HFFc6 (cell line): ENCODE results near the gene RASA1. TPM values are rescaled to one million over a fixed set of nuclear protein-coding genes. Genes with fewer than 3 reads are reported as not detected.

Experiments used
- DNase-seq: peaks from one replicate; pipeline ENCODE4 v3.0.0-alpha.2; 2018
- H3K27ac Mint-ChIP-seq: 2 replicates; pipeline ENCODE4 v1.8.0; 2020; ENCODE audit warnings: mild to moderate bottlenecking, mixed read lengths
- H3K27me3 Mint-ChIP-seq: 2 replicates; pipeline ENCODE4 v1.8.0; 2021; ENCODE audit warnings: mild to moderate bottlenecking, moderate library complexity, mixed read lengths; ENCODE audit not compliant: insufficient read depth
- H3K36me3 Mint-ChIP-seq: 2 replicates; pipeline ENCODE4 v1.8.0; 2021; ENCODE audit warnings: low read depth, mixed read lengths
- H3K4me1 Mint-ChIP-seq: 2 replicates; pipeline ENCODE4 v1.8.0; 2020; ENCODE audit warnings: low read depth, mixed read lengths
- H3K4me3 Mint-ChIP-seq: 2 replicates; pipeline ENCODE4 v1.8.0; 2020; ENCODE audit warnings: mild to moderate bottlenecking, moderate library complexity, mixed read lengths
- H3K9me3 Mint-ChIP-seq: 2 replicates; pipeline ENCODE4 v1.8.0; 2020; ENCODE audit warnings: mild to moderate bottlenecking, mixed read lengths
- CTCF ChIP-seq: fragments of 200-600 bp; sonication (generic); IDR thresholded peaks from 2 replicates; pipeline ENCODE4 v1.5.0; 2021; ENCODE audit warnings: antibody characterized with exemption, mild to moderate bottlenecking
- total RNA-seq, 6 experiments: library from RNA; stranded (reverse); fragmentation: NEBNext Ultra II Directional; extraction: Animal tissue kit (Norgen Biotek cat#: 25700); gene quantifications; 2 replicates in 1 of 6; 3 replicates in 5 of 6; pipeline ENCODE4 v1.2.3, GENCODE V29; 2021

RASA1 gene
- total RNA-seq, 6 experiments from 2014 or later = 61.6 to 89.8 (median 64.9) TPM

GRCh38 chr5:87361031-87361445, 93.4 kb downstream of the RASA1 start:
- no peaks in the 10 kb centered on the region for H3K9me3 Mint-ChIP-seq
- peaks cover 16% of the 10 kb centered on the region; the same call in 1 of the 2 replicates for H3K4me1 Mint-ChIP-seq
- peaks cover 49% of the 10 kb centered on the region for H3K36me3 Mint-ChIP-seq
- TF ChIP-seq CTCF = no peak
- no peaks in the 10 kb centered on the region for H3K27me3 Mint-ChIP-seq
- H3K27ac Mint-ChIP-seq = peak overlapping the region; percentile 55
- DNase-seq = no peak
- no peak overlapping the region for H3K4me3 Mint-ChIP-seq

- Mint-ChIP-seq H3K27ac (peak overlapping the region; percentile 55), H3K4me1 (peaks cover 16% of the 10 kb centered on the region; the same call in 1 of the 2 replicates), H3K4me3 (no peak overlapping the region), H3K27me3 (no peaks in the 10 kb centered on the region), H3K36me3 (peaks cover 51% of the 10 kb centered on the region), H3K9me3 (no peaks in the 10 kb centered on the region)
- no peak for TF ChIP-seq CTCF
- no peak for DNase-seq
Observed at GRCh38 chr5:87361536-87362213, 94.0 kb downstream of the RASA1 start.

- no peak overlapping the region for H3K27ac Mint-ChIP-seq
- H3K4me1 Mint-ChIP-seq = no peaks in the 10 kb centered on the region; the same call in 1 of the 2 replicates
- H3K9me3 Mint-ChIP-seq = no peaks in the 10 kb centered on the region
- TF ChIP-seq CTCF = no peak
- no peak for DNase-seq
- no peaks in the 10 kb centered on the region for H3K27me3 Mint-ChIP-seq
- no peak overlapping the region for H3K4me3 Mint-ChIP-seq
- peaks cover 40% of the 10 kb centered on the region; the same call in 1 of the 2 replicates for H3K36me3 Mint-ChIP-seq
Observed at GRCh38 chr5:87367243-87367642, 99.6 kb downstream of the RASA1 start.

GRCh38 chr5:87368601-87369000, 100.9 kb downstream of the RASA1 start:
- H3K4me1 Mint-ChIP-seq = no peaks in the 10 kb centered on the region; the same call in 1 of the 2 replicates
- H3K36me3 Mint-ChIP-seq = peaks cover 53% of the 10 kb centered on the region; the same call in 1 of the 2 replicates
- H3K4me3 Mint-ChIP-seq = no peak overlapping the region
- no peak for TF ChIP-seq CTCF
- no peaks in the 10 kb centered on the region for H3K27me3 Mint-ChIP-seq
- no peak for DNase-seq
- H3K27ac Mint-ChIP-seq = peak overlapping the region; percentile 59
- H3K9me3 Mint-ChIP-seq = no peaks in the 10 kb centered on the region

GRCh38 chr5:87369431-87369830, 101.7 kb downstream of the RASA1 start:
- H3K36me3 Mint-ChIP-seq = peaks cover 53% of the 10 kb centered on the region; the same call in 1 of the 2 replicates
- DNase-seq = no peak
- H3K27ac Mint-ChIP-seq = no peak overlapping the region
- H3K4me1 Mint-ChIP-seq = no peaks in the 10 kb centered on the region; the same call in 1 of the 2 replicates
- no peak overlapping the region for H3K4me3 Mint-ChIP-seq
- TF ChIP-seq CTCF = no peak
- no peaks in the 10 kb centered on the region for H3K9me3 Mint-ChIP-seq
- H3K27me3 Mint-ChIP-seq = no peaks in the 10 kb centered on the region
